K562 (cell line): ENCODE measurements around the gene CD44. TPM values are rescaled to one million over a fixed set of nuclear protein-coding genes. Genes with fewer than 3 reads are reported as not detected.

ENCODE experiments used
- ATAC-seq: fragments of 200-7000 bp; cut with Tn5 transposase; 3 replicates; pipeline ENCODE4 v1.9.1; 2020; ENCODE audit warnings: moderate library complexity
- BruUV-seq: library from RNA; stranded (reverse); fragments of 400-500 nt; replicated peaks from 2 replicates; lab custom pipeline; 2021; lab: Mats Ljungman, UMichigan
- CTCF ChIA-PET: fragments of 300-600 bp; formaldehyde crosslinking; extraction: SDS; loops from one replicate; lab custom pipeline; 2021; ENCODE audit warnings: low intra/inter-chr PET ratio; lab: Yijun Ruan, JAX
- POLR2A ChIA-PET: fragments of 300-600, 350-650 bp; sonication (Branson Sonifier 250); formaldehyde crosslinking; extraction: SDS; loops from one replicate; lab custom pipeline; 2021; ENCODE audit warnings: antibody characterized with exemption, inconsistent platforms; lab: Yijun Ruan, JAX
- DNase-seq, 4 experiments: peaks; one replicate each; pipeline versions ENCODE4 v3.0.0 to v3.0.0-alpha.2; 2011 to 2018; ENCODE audit warnings: low spot score in 3 of 4, mixed read lengths in 3 of 4; ENCODE audit errors: extremely low read depth in 1 of 4
- FAIRE-seq: peaks from 2 replicates; lab custom pipeline; 2011; peaks lifted over from hg19 to GRCh38; lab: Jason Lieb, UNC
- H2AFZ ChIP-seq: 2 replicates; pipeline ENCODE4 v1.6.0; 2011; ENCODE audit warnings: low read depth, low read length, control low read depth, inconsistent platforms
- H3K27ac ChIP-seq: fragments of 200-600 bp; 3 replicates; pipeline ENCODE4 v1.8.0; 2011; ENCODE audit warnings: low read depth, mild to moderate bottlenecking, control low read depth, inconsistent platforms, low read length, moderate library complexity, mixed read lengths; ENCODE audit errors: extremely low read depth
- H3K27me3 ChIP-seq, 2 experiments: fragments of 300-600 bp in 1 of 2; 2 replicates in 1 of 2; 3 replicates in 1 of 2; pipeline versions ENCODE4 v1.6.0 to v1.8.0; 2011; ENCODE audit warnings: inconsistent platforms in 2 of 2, low read length in 2 of 2, mild to moderate bottlenecking in 1 of 2, mixed read lengths in 1 of 2, moderate library complexity in 1 of 2; ENCODE audit not compliant: control insufficient read depth in 2 of 2, insufficient read depth in 2 of 2
- H3K36me3 ChIP-seq: fragments of 300-600 bp; 3 replicates; pipeline ENCODE4 v1.8.0; 2011; ENCODE audit warnings: mild to moderate bottlenecking, low read length, inconsistent platforms; ENCODE audit not compliant: control insufficient read depth, insufficient read depth
- H3K4me1 ChIP-seq, 2 experiments: fragments of 200-600 bp in 1 of 2; replicated peaks in 1 of 2; 2 replicates in 1 of 2; 3 replicates in 1 of 2; pipeline versions ENCODE4 v1.5.1 to v1.8.0; 2011; ENCODE audit warnings: inconsistent platforms in 2 of 2, low read length in 2 of 2, mild to moderate bottlenecking in 1 of 2, mixed read lengths in 1 of 2, moderate library complexity in 1 of 2; ENCODE audit not compliant: control insufficient read depth in 2 of 2, insufficient read depth in 2 of 2
- H3K4me2 ChIP-seq: 2 replicates; pipeline ENCODE4 v1.6.1; 2011; ENCODE audit warnings: low read length, control low read depth, inconsistent platforms, mixed read lengths; ENCODE audit not compliant: insufficient read depth
- H3K4me3 ChIP-seq: fragments of 200-600 bp; sonication (generic), shearing (Covaris generic); 2 replicates; pipeline ENCODE4 v1.5.1; 2016; ENCODE audit warnings: control low read depth, inconsistent platforms
- H3K79me2 ChIP-seq: fragments of 200-600 bp; 3 replicates; pipeline ENCODE4 v1.8.0; 2011; ENCODE audit warnings: low read length, inconsistent platforms; ENCODE audit not compliant: control insufficient read depth, insufficient read depth
- H3K9ac ChIP-seq, 2 experiments: 2 replicates each; pipeline versions ENCODE4 v1.6.0 to v1.6.1; 2011; ENCODE audit warnings: low read depth in 2 of 2, low read length in 2 of 2, control low read depth in 1 of 2, inconsistent platforms in 1 of 2, mild to moderate bottlenecking in 1 of 2, mixed read lengths in 1 of 2; ENCODE audit not compliant: insufficient read depth in 1 of 2
- H3K9me1 ChIP-seq: one replicate; pipeline ENCODE4 v1.6.0; 2011; ENCODE audit warnings: inconsistent platforms, mild to moderate bottlenecking, low read length, moderate library complexity; ENCODE audit not compliant: control insufficient read depth, insufficient read depth
- H3K9me3 ChIP-seq: replicated peaks from 2 replicates; pipeline ENCODE4 v1.5.1; 2011; ENCODE audit warnings: low read depth, low read length, inconsistent platforms; ENCODE audit not compliant: control insufficient read depth, insufficient read depth
- H4K20me1 ChIP-seq: replicated peaks from 2 replicates; pipeline ENCODE4 v1.6.1; 2011; ENCODE audit warnings: low read length, inconsistent platforms, mixed read lengths; ENCODE audit not compliant: control insufficient read depth, insufficient read depth
- DDX20 ChIP-seq: fragments of 450-650 bp; IDR thresholded peaks from 2 replicates; pipeline ENCODE4 v1.6.1; 2016; ENCODE audit warnings: missing genetic modification characterization, low read depth, mild to moderate bottlenecking, missing compliant biosample characterization, moderate library complexity
- FOXP4 ChIP-seq: sonication (generic); formaldehyde crosslinking; IDR thresholded peaks from 2 replicates; pipeline ENCODE4 v1.8.0; 2022; ENCODE audit warnings: mild to moderate bottlenecking, missing genetic modification reagents, borderline replicate concordance
- HSF4 ChIP-seq: fragments of 250-450 bp; sonication (Bioruptor Pico); IDR thresholded peaks from 2 replicates; pipeline ENCODE4 v2.1.2; 2022; ENCODE audit warnings: mild to moderate bottlenecking, moderate library complexity, borderline replicate concordance
- KDM2B ChIP-seq: fragments of 250-450 bp; sonication (Bioruptor Pico); IDR thresholded peaks from 2 replicates; pipeline ENCODE4 v1.8.0; 2021; ENCODE audit warnings: mild to moderate bottlenecking, moderate library complexity
- MCM2 ChIP-seq: fragments of 450-650 bp; IDR thresholded peaks from 2 replicates; pipeline ENCODE4 v1.6.1; 2017; ENCODE audit warnings: low read depth, mild to moderate bottlenecking
- MEIS2 ChIP-seq: fragments of 450-650 bp; IDR thresholded peaks from 2 replicates; pipeline ENCODE4 v1.6.1; 2014; ENCODE audit warnings: mild to moderate bottlenecking; ENCODE audit not compliant: partially characterized antibody
- PHB2 ChIP-seq: fragments of 450-650 bp; IDR thresholded peaks from 2 replicates; pipeline ENCODE4 v1.6.1; 2017; ENCODE audit warnings: low read depth
- RB1 ChIP-seq: fragments of 450-650 bp; IDR thresholded peaks from 2 replicates; pipeline ENCODE4 v1.6.1; 2017; ENCODE audit warnings: low read depth, mild to moderate bottlenecking
- TBL1XR1 ChIP-seq, 2 experiments: IDR thresholded peaks; 2 replicates each; pipeline ENCODE4 v1.6.1; 2012; ENCODE audit warnings: improper control_type of control experiment in 2 of 2, low read length in 2 of 2, mild to moderate bottlenecking in 1 of 2
- in situ Hi-C: fragments of 300-500 bp; cut with MboI; formaldehyde crosslinking; loops from 4 replicates; pipeline ENCODE4 v1.15.0; 2018; ENCODE audit warnings: inconsistent platforms, mixed read lengths
- intact Hi-C: fragments of 100-400 bp; cut with micrococcal nuclease; formaldehyde crosslinking; loops from 2 replicates; pipeline ENCODE4 v1.14.2; 2022
- polyA plus RNA-seq, 8 experiments: library from polyadenylated mRNA; depleted of rRNA in 4 of 8; stranded (reverse) in 5 of 8; unstranded in 3 of 8; fragments of >200 nt; fragmentation: Nextera tagmentation in 2 of 8; fragmentation: Illumina TruSeq in 1 of 8; extraction: Ambion mirVana in 2 of 8; extraction: Trizol in 1 of 8; gene quantifications; 2 replicates each; pipeline versions ENCODE4 v1.2.1 to v1.2.3, GENCODE V29; 2011 to 2014; ENCODE audit warnings: inconsistent platforms in 1 of 8, missing spikeins in 1 of 8
- total RNA-seq, 7 experiments: library from RNA; depleted of rRNA in 6 of 7; stranded (reverse); fragments of >200 nt in 6 of 7; fragmentation: Illumina TruSeq in 2 of 7; extraction: Trizol in 2 of 7; gene quantifications; 2 replicates each; pipeline versions ENCODE4 v1.2.1 to v1.2.3, GENCODE V29; 2011 to 2021; ENCODE audit warnings: low replicate concordance in 1 of 7
- TF ChIP-seq, protein P1 (sequence below): IDR thresholded peaks from 2 replicates; pipeline ENCODE4 v1.6.1; 2011; ENCODE audit warnings: borderline replicate concordance, low read depth, mild to moderate bottlenecking, moderate library complexity, low read length; ENCODE audit not compliant: insufficient read depth, poor library complexity, severe bottlenecking
- TF ChIP-seq, protein P2 (sequence below), 2 experiments: fragments of 450-650 bp in 1 of 2; sonication (generic) in 1 of 2; formaldehyde crosslinking; conservative IDR thresholded peaks; 2 replicates each; pipeline versions ENCODE4 v1.4.0 to v1.8.1; 2020 to 2022; ENCODE audit warnings: mild to moderate bottlenecking in 1 of 2, missing genetic modification reagents in 1 of 2
- TF ChIP-seq, protein P3 (sequence below), 2 experiments: fragments of 450-650 bp; IDR thresholded peaks; 2 replicates each; pipeline ENCODE4 v1.6.1; 2018; ENCODE audit warnings: mild to moderate bottlenecking in 2 of 2, low read depth in 1 of 2; ENCODE audit not compliant: partially characterized antibody in 2 of 2

CD44 gene
- total and polyA plus RNA-seq, 9 of the 15 experiments (the other 6 are each of a cell fraction or from before 2014, with no cell fraction given), result 1.2 to 13.9 (median 3.0) TPM

DNA sequence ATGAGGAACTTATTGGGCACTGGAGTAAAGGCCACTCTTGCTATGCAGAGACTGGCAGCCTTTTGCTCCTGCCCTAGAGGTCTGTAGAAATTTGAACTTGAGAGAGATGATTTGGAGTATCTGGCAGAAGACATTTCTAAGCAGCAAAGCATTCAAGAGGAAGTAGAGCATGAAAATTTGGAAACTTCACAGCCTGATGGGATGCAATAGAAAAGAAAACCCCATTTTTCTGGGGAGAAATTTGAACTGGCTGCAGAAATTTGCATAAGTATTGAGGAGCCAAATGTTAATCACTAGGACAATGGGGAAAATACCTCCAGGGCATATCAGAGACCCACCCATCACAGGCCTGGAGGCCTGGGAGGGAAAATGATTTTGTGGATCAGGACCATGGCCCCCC lies 29.9 kb upstream of the CD44 start (continued):
- TF ChIP-seq, protein P1, sequence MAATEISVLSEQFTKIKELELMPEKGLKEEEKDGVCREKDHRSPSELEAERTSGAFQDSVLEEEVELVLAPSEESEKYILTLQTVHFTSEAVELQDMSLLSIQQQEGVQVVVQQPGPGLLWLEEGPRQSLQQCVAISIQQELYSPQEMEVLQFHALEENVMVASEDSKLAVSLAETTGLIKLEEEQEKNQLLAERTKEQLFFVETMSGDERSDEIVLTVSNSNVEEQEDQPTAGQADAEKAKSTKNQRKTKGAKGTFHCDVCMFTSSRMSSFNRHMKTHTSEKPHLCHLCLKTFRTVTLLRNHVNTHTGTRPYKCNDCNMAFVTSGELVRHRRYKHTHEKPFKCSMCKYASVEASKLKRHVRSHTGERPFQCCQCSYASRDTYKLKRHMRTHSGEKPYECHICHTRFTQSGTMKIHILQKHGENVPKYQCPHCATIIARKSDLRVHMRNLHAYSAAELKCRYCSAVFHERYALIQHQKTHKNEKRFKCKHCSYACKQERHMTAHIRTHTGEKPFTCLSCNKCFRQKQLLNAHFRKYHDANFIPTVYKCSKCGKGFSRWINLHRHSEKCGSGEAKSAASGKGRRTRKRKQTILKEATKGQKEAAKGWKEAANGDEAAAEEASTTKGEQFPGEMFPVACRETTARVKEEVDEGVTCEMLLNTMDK, result no peak
- TF ChIP-seq, protein P2, sequence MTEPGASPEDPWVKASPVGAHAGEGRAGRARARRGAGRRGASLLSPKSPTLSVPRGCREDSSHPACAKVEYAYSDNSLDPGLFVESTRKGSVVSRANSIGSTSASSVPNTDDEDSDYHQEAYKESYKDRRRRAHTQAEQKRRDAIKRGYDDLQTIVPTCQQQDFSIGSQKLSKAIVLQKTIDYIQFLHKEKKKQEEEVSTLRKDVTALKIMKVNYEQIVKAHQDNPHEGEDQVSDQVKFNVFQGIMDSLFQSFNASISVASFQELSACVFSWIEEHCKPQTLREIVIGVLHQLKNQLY (CRISPR knock-in tag; conservative IDR thresholded peaks at IDR 0.05), result no peak
- no peak for TF ChIP-seq HSF4

- in situ Hi-C loops, result no loop called here
- CTCF ChIA-PET, result no interaction called here
- H3K4me2 ChIP-seq, result no peak overlapping the region
- TF ChIP-seq, protein P3, sequence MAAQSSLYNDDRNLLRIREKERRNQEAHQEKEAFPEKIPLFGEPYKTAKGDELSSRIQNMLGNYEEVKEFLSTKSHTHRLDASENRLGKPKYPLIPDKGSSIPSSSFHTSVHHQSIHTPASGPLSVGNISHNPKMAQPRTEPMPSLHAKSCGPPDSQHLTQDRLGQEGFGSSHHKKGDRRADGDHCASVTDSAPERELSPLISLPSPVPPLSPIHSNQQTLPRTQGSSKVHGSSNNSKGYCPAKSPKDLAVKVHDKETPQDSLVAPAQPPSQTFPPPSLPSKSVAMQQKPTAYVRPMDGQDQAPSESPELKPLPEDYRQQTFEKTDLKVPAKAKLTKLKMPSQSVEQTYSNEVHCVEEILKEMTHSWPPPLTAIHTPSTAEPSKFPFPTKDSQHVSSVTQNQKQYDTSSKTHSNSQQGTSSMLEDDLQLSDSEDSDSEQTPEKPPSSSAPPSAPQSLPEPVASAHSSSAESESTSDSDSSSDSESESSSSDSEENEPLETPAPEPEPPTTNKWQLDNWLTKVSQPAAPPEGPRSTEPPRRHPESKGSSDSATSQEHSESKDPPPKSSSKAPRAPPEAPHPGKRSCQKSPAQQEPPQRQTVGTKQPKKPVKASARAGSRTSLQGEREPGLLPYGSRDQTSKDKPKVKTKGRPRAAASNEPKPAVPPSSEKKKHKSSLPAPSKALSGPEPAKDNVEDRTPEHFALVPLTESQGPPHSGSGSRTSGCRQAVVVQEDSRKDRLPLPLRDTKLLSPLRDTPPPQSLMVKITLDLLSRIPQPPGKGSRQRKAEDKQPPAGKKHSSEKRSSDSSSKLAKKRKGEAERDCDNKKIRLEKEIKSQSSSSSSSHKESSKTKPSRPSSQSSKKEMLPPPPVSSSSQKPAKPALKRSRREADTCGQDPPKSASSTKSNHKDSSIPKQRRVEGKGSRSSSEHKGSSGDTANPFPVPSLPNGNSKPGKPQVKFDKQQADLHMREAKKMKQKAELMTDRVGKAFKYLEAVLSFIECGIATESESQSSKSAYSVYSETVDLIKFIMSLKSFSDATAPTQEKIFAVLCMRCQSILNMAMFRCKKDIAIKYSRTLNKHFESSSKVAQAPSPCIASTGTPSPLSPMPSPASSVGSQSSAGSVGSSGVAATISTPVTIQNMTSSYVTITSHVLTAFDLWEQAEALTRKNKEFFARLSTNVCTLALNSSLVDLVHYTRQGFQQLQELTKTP (IDR thresholded peaks at IDR 0.05; ENCODE audit: low read depth in 1 of 2, partially characterized antibody in 2 of 2), result no peak
- TF ChIP-seq HSF4 (no peak), FOXP4 (CRISPR knock-in tag) (no peak), PHB2 (no peak), DDX20 (no peak), KDM2B (CRISPR knock-in tag) (no peak), RB1 (no peak), MEIS2 (no peak), TBL1XR1 (IDR thresholded peaks at IDR 0.05; ENCODE audit: low read length in 2 of 2) (no peak), MCM2 (no peak)
Measured at GRCh38 chr11:35109827-35110226, 29.1 kb upstream of the CD44 start.

More at GRCh38 chr11:35109827-35110226, 29.1 kb upstream of the CD44 start:
- Histone ChIP-seq H3K27me3 (peaks cover 0 to 2% of the 10 kb centered on the region in 2 experiments; a peak in 1 of 5 replicates), H3K9ac (no peak overlapping the region), H4K20me1 (no peaks in the 10 kb centered on the region), H3K9me3 (no peaks in the 10 kb centered on the region), H3K36me3 (no peaks in the 10 kb centered on the region), H3K4me1 (peaks cover 0 to 18% of the 10 kb centered on the region in 2 experiments; a peak in 4 of 5 replicates), H3K9me1 (peaks cover 2% of the 10 kb centered on the region), H3K4me3 (no peak overlapping the region), H2AFZ (no peak overlapping the region), H3K27ac (no peak overlapping the region), H3K79me2 (no peaks in the 10 kb centered on the region)
- BruUV-seq, result no TSS peak
- ATAC-seq (no peak), FAIRE-seq (no peak), DNase-seq (no peak)
- intact Hi-C loops, result no loop called here
- POLR2A ChIA-PET, result no interaction called here
